Vagina (tissue), 2 donors: ENCODE data around the gene PRPF6.
"Not testable (repeated sequence)": the region's sequence is repeated elsewhere in the genome, so short reads cannot be mapped to it uniquely, and the experiment has no call there.

Source experiments
- POLR2A ChIP-seq, 2 donors: fragments of 450-650 bp; IDR thresholded peaks; one replicate each; pipeline ENCODE4 v1.6.1; 2017; ENCODE audit warnings: antibody characterized with exemption in 2 of 2, mild to moderate bottlenecking in 2 of 2, moderate library complexity in 2 of 2
- POLR2AphosphoS5 ChIP-seq, 2 donors: sonication (generic); formaldehyde crosslinking; IDR thresholded peaks; one replicate each; pipeline ENCODE4 v1.9.0; 2017; ENCODE audit warnings: antibody characterized with exemption in 2 of 2, mild to moderate bottlenecking in 2 of 2, low read depth in 1 of 2; ENCODE audit not compliant: insufficient read depth in 1 of 2
- TF ChIP-seq, protein P1 (sequence below), 3 experiments: fragments of 450-650 bp in 2 of 3; fragments of 200-600 bp in 1 of 3; sonication (generic) in 1 of 3; IDR thresholded peaks; one replicate each; pipeline ENCODE4 v1.5.1; 2017 to 2019; ENCODE audit warnings: antibody characterized with exemption in 3 of 3, mild to moderate bottlenecking in 2 of 3, moderate library complexity in 2 of 3

DNA sequence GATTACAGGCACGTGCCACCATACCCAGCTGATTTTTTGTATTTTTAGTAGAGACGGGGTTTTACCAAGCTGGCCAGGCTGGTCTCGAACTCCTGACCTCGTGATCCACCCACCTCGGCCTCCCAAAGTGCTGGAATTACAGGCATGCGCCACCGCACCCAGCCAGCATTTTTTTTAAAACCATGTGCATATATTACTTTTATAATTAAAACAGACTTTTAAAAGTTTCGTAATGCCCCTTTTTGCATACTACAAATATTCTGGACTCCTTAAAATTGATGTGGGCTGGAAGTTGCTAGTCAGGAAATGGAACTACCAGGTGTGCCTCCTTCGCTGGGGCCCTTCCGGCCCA is 9.0 kb upstream of the PRPF6 start:
- TF ChIP-seq, protein P1, sequence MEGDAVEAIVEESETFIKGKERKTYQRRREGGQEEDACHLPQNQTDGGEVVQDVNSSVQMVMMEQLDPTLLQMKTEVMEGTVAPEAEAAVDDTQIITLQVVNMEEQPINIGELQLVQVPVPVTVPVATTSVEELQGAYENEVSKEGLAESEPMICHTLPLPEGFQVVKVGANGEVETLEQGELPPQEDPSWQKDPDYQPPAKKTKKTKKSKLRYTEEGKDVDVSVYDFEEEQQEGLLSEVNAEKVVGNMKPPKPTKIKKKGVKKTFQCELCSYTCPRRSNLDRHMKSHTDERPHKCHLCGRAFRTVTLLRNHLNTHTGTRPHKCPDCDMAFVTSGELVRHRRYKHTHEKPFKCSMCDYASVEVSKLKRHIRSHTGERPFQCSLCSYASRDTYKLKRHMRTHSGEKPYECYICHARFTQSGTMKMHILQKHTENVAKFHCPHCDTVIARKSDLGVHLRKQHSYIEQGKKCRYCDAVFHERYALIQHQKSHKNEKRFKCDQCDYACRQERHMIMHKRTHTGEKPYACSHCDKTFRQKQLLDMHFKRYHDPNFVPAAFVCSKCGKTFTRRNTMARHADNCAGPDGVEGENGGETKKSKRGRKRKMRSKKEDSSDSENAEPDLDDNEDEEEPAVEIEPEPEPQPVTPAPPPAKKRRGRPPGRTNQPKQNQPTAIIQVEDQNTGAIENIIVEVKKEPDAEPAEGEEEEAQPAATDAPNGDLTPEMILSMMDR (IDR thresholded peaks at IDR 0.05): not testable (repeated sequence)
- TF ChIP-seq POLR2A (IDR thresholded peaks at IDR 0.05); POLR2AphosphoS5 (IDR thresholded peaks at IDR 0.05; ENCODE audit: insufficient read depth in 1 of 2, low read depth in 1 of 2): not testable (repeated sequence)
